HUES48 (cell line): ENCODE measurements around the gene CFAP74.
A peak's percentile ranks its signal among the peaks of the same experiment; 100 is the strongest.
"Not testable (repeated sequence)": the region's sequence is repeated elsewhere in the genome, so short reads cannot be mapped to it uniquely, and the experiment has no call there.

Experiments used
- H3K27ac ChIP-seq: one replicate; pipeline ENCODE4 v1.7.0; 2013; ENCODE audit warnings: low read depth, low read length, inconsistent platforms
- H3K27me3 ChIP-seq: 2 replicates; pipeline ENCODE4 v1.6.1; 2013; ENCODE audit warnings: mild to moderate bottlenecking, low read length; ENCODE audit not compliant: control insufficient read depth, insufficient read depth
- H3K36me3 ChIP-seq: 2 replicates; pipeline ENCODE4 v1.6.1; 2013; ENCODE audit warnings: low read length; ENCODE audit not compliant: control insufficient read depth, insufficient read depth
- H3K4me1 ChIP-seq: 2 replicates; pipeline ENCODE4 v1.6.1; 2013; ENCODE audit warnings: mild to moderate bottlenecking, low read length; ENCODE audit not compliant: control insufficient read depth, insufficient read depth
- H3K4me3 ChIP-seq: 2 replicates; pipeline ENCODE4 v1.5.1; 2013; ENCODE audit warnings: mild to moderate bottlenecking, low read depth, low read length
- H3K9ac ChIP-seq: 2 replicates; pipeline ENCODE4 v1.6.1; 2013; ENCODE audit warnings: mild to moderate bottlenecking, low read depth, low read length, moderate library complexity
- H3K9me3 ChIP-seq: 2 replicates; pipeline ENCODE4 v1.6.1; 2013; ENCODE audit warnings: low read length; ENCODE audit not compliant: control insufficient read depth, insufficient read depth

Gene CFAP74

DNA sequence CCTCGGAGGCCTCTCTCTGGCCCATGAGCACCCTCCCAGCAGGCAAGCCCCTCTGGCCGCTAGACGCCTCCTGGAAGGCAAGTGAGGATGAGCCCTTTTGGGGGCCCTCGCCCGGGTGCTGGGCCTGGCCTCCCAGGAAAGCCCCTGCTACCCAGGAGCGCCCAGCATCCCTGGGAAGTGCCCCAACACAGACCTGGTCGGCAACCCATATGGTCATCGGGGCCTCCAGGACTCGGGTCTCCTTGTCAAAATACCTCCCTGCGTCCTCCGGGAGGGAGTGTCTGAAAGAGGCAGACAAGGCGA, 63.5 kb downstream of the CFAP74 start:
- H3K27ac ChIP-seq: no peak overlapping the region
- H3K27me3 ChIP-seq: no peaks in the 10 kb centered on the region
- H3K9ac ChIP-seq: no peak overlapping the region
- no peak overlapping the region for H3K4me3 ChIP-seq
- H3K9me3 ChIP-seq: peaks cover under 1% of the 10 kb centered on the region; the same call in 1 of the 2 replicates
- H3K36me3 ChIP-seq: no peaks in the 10 kb centered on the region
- H3K4me1 ChIP-seq: peaks cover 4% of the 10 kb centered on the region; the same call in 1 of the 2 replicates

DNA sequence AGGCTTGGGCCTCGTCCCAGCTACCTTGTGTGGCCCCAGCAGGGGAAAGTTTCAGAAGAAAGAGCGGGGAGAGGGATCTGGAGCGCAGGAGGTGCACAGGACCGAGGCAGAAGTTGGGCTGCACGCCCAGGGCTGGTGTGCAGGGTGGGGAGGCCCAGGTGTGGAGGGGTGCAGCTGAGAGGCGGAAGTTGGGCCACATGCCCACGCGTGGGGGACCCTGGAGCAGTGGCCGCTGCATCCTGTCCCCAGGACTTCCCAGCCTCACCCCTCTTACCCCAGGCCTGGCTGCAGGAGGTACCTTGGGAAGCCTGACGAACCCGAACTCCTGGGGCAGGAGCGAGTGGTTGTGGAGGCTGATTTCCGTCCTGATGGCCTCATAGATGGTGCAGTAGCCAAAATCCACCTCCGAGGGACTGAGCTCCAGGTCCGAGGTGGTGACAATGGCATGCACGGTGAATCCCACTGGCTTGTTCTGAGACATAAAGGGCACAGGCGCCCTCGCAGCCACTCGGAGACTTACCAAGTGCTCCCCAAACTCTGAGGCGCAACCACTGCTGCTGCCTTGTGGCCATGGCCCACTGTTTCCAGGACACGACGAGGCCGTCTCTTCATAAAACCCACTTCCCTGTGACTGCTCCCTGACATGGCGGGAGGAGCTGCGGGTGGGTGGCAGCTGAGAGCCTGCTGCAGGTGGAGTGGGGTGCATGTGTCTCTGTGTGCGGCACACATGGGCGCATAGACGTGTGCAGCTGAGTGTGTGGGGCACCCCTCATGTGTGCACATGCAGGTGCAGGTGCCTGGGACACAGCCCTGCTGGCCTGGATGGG, 64.1 kb downstream of the CFAP74 start:
- Histone ChIP-seq H3K9ac (no peak overlapping the region), H3K27ac (no peak overlapping the region), H3K9me3 (peaks cover 6% of the 10 kb centered on the region), H3K4me3 (no peak overlapping the region), H3K27me3 (no peaks in the 10 kb centered on the region), H3K36me3 (no peaks in the 10 kb centered on the region), H3K4me1 (peaks cover 4% of the 10 kb centered on the region; the same call in 1 of the 2 replicates)

DNA sequence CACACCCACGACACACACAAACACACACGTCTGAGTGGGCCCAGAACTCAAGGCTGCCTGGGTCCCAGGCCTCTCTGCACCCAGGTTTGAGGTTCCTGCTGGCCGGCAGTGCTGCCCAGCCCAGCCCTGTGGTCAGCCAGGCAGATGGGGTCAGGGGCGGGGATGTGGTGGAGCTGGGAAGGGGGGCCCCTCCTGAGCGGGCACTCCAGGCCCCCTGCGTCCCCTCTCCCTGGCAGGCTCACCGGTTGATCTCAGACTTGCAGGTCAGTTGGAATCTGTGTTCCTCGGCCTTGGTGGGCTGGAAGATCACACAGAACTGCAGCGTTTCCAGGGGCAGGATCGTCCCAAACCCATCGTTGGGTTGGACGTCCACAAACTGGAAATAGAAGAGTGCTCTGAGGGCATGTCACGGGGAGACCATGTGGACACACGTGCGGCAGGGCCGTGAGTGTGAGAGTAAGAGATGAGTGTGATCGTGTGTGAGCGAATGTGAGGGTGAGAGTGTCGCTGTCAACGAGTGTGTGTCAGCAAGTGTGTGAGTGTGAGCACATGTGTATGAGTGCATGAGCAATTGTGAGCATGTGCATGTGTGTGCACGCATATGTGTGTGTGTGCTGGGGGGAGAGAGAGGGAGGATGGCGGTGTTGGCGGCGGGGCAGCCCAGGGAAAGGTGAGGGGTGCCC, 64.8 kb downstream of the CFAP74 start:
- H3K9ac ChIP-seq: no peak overlapping the region
- H3K4me3 ChIP-seq: no peak overlapping the region
- H3K27ac ChIP-seq: no peak overlapping the region
- H3K4me1 ChIP-seq: peaks cover 2% of the 10 kb centered on the region; the same call in 1 of the 2 replicates
- no peaks in the 10 kb centered on the region for H3K27me3 ChIP-seq
- peaks cover 14% of the 10 kb centered on the region for H3K9me3 ChIP-seq
- H3K36me3 ChIP-seq: no peaks in the 10 kb centered on the region

DNA sequence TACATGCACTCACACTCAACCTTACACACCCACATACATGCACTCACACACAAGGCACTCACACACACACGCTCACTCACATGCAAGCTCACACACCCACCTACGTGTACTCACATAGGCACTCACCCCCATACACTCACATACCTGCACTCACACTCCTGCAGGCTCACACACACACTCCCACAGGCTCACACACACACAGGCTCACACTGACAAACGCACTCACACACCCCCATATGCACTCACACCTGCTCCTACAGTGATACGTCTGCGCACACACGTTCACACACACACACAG, 65.4 kb downstream of the CFAP74 start:
- H3K9ac ChIP-seq: no peak overlapping the region
- no peaks in the 10 kb centered on the region for H3K36me3 ChIP-seq
- peaks cover 14% of the 10 kb centered on the region for H3K9me3 ChIP-seq
- no peak overlapping the region for H3K27ac ChIP-seq
- H3K27me3 ChIP-seq: no peaks in the 10 kb centered on the region
- H3K4me1 ChIP-seq: no peaks in the 10 kb centered on the region
- H3K4me3 ChIP-seq: no peak overlapping the region

DNA sequence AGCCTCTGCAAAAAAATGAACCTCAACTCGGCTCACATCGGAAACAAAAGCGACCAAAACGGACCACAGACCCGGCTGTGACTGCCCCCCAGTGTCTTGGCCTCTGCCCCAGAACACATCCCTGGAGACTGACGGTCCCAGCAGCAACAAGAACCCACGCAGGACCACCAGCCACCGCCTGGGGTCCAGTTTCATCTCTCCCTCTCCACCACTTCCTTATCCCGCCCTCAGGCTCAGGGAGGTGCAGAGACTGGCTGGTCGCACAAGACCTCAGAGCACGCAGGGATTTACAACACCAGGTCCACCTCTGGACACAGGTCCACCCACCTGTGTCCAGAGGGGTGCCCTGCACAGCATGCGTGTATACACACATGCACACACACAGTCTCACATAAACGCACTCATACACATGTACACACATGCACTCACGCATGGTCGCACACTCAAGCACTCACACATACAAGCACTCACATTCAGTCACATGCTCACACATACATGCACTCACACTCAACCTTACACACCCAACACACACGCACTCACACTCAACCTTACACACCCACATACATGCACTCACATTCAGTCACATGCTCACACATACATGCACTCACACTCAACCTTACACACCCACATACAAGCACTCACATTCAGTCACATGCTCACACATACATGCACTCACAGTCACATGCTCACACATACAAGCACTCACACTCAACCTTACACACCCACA, 65.9 kb downstream of the CFAP74 start:
- Histone ChIP-seq H3K36me3 (no peaks in the 10 kb centered on the region), H3K9me3 (peaks cover 14% of the 10 kb centered on the region), H3K4me1 (no peaks in the 10 kb centered on the region), H3K27me3 (no peaks in the 10 kb centered on the region), H3K4me3 (no peak overlapping the region), H3K9ac (no peak overlapping the region), H3K27ac (no peak overlapping the region)

DNA sequence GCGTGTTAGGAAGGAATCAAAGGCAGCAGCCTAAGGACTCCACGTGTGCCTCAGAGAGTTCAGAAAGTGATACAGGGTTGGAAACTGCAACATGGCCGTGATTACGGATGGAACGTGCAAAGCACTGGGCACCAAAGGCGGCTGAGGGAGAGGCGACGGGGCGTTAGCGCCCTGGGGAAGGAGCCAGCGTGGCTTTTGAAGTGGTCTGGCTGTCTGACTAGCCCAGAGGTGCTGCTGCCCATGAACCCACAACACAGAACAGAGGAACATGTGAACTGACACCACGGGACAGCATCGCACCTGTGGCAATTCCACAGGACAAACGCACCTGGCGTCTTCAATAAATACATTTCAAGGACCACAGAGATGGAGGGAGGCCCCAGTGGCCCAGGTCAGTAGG, 66.5 kb downstream of the CFAP74 start:
- Histone ChIP-seq H3K9ac (no peak overlapping the region), H3K27me3 (no peaks in the 10 kb centered on the region), H3K27ac (no peak overlapping the region), H3K9me3 (peaks cover 14% of the 10 kb centered on the region), H3K4me3 (no peak overlapping the region), H3K36me3 (no peaks in the 10 kb centered on the region), H3K4me1 (no peaks in the 10 kb centered on the region)

DNA sequence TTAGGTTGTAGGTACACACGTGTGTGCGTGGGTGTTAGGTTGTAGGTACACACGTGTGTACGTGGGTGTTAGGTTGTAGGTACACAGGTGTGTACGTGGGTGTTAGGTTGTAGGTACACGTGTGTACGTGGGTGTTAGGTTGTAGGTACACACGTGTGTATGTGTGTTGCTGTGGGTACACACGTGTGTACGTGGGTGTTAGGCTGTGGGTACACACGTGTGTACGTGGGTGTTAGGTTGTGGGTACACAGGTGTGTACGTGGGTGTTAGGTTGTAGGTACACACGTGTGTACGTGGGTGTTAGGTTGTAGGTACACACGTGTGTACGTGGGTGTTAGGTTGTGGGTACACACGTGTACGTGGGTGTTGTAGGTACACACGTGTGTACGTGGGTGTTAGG, 68.7 kb downstream of the CFAP74 start:
- not testable (repeated sequence) for H3K9ac ChIP-seq, H3K27me3 ChIP-seq, H3K27ac ChIP-seq, H3K4me1 ChIP-seq, H3K36me3 ChIP-seq
- 0 out of 2 replicates have a peak overlapping the region, but pooled peaks have one; percentile 14 for H3K4me3 ChIP-seq
- H3K9me3 ChIP-seq: peaks cover 14% of the 10 kb centered on the region

DNA sequence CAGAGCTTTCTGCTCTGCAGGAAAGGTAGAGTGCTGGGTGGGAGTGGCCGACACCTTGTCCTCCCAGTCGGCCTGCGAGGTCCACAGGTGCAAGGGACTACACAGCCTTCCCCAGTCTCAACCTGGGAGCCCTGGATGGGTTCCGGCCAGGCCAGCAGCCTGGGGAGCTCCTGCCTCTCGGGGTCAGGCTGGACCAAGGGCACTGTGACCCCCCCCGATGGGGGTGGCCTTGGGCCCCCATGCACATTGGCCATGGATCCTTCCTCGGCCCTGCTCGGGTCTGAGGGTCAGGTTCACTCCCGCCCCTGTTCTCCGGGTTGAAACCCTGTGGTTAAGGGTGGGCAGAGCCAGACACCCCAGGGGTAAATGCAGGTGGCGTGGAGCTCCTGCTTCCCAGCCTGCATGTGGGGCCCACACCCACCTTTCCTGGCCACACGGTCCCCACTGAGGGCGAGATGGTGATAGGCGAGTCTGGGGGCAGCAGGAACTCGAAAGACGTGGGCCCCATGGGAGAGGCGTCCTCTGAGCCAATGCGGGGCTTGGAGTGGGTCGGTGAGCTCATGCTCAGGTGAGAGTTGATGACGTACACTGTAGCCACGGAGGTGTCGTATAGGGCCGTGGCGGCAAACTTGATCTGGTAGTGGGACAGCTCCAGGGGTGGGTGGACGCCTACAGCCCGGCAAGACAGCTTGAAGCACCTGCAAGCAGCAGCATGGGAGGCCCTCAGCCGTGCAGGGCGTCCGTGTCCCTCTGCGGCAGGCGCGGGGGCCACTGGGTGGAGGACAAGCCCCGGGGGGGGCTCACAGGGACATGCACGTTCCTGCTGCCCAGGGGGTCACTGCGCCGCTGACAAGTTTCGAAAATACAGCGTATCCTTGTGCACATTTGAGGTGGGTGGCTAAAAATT, 73.7 kb downstream of the CFAP74 start:
- H3K27ac ChIP-seq: no peak overlapping the region
- H3K9ac ChIP-seq: no peak overlapping the region
- no peaks in the 10 kb centered on the region for H3K27me3 ChIP-seq
- no peaks in the 10 kb centered on the region for H3K36me3 ChIP-seq
- peaks cover 11% of the 10 kb centered on the region for H3K9me3 ChIP-seq
- H3K4me3 ChIP-seq: no peak overlapping the region
- H3K4me1 ChIP-seq: no peaks in the 10 kb centered on the region

DNA sequence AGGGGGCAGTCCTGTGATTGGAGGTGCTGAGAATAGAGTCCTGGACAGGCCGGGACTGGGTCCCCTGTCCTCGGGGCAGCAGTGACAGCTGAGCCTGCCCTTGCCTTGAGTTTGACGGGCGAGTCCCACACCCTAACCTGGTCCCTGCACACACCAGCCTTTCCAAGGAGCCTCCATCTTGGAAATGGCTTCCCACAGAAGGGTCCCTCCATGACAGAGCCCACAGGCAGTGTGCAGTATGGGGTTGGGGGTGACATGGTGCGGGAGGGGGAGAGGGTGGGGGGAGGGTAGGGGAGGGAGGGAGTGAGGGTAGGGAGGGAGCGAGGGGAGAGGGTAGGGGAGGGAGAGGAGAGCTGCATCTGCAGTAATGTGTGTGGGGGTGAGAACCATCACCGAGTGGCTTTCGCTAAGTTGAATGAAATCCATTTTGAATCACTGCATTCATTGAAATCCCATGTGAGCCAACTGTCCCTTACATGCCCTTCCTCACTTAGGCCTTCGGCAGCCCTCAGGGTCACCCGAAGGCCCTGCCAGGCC, 74.4 kb downstream of the CFAP74 start:
- H3K4me3 ChIP-seq: no peak overlapping the region
- H3K9me3 ChIP-seq: peaks cover 4% of the 10 kb centered on the region
- H3K9ac ChIP-seq: no peak overlapping the region
- H3K27ac ChIP-seq: no peak overlapping the region
- H3K27me3 ChIP-seq: no peaks in the 10 kb centered on the region
- H3K36me3 ChIP-seq: no peaks in the 10 kb centered on the region
- no peaks in the 10 kb centered on the region for H3K4me1 ChIP-seq

DNA sequence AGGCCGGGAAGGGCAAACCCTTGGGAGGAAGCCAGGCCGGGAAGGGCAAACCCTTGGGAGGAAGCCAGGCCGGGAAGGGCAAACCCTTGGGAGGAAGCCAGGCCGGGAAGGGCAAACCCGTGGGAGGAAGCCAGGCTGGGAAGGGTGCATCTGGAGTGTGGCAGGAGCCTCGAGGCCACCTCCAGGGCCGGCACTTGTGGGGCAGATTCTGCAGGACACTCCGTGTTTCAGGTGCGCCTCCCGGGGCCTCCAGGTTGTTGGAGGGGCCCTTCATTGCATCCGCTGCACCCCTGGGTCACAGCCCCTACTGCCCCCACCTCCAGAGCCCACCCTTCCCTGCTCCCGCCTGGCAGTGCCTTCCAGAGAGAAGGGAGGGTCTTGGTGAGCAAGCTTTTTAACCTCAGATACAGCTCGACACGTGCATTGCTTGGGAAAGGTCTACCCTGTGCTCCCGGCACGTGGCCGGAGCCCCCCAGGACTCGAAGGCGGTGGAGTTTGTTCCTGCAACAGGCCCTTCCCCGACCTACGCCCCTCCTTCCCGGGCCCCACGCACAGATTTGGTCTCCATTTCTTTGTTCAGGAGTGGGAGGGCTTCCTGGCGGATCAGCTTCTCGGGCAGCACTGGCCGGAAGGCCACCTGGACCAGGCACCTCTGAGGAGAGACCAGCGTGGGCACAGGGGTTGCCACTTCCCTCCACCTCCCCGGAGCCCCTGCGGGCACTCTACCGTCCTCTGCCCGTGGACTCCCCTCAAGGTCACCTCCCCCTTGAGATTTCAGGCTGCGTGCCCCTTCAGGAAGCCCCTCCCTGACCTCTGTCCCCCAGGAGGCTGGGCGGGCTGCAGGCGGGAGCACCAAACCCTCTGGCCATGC, 75.1 kb downstream of the CFAP74 start:
- no peak overlapping the region for H3K27ac ChIP-seq
- H3K9ac ChIP-seq: no peak overlapping the region
- H3K27me3 ChIP-seq: no peaks in the 10 kb centered on the region
- H3K4me3 ChIP-seq: no peak overlapping the region
- H3K9me3 ChIP-seq: no peaks in the 10 kb centered on the region
- no peaks in the 10 kb centered on the region for H3K4me1 ChIP-seq
- no peaks in the 10 kb centered on the region for H3K36me3 ChIP-seq
